GM23338 (cell line): ENCODE data around the gene POP4.
A peak's percentile ranks its signal among the peaks of the same experiment; 100 is the strongest.

ENCODE experiments used
- CREB1 ChIP-seq: fragments of 250-450 bp; sonication (Bioruptor Pico); IDR thresholded peaks from 2 replicates; pipeline ENCODE4 v1.5.0; 2020; ENCODE audit warnings: low read depth, mild to moderate bottlenecking, moderate library complexity
- EZH2 ChIP-seq: fragments of 200-600 bp; sonication (generic); IDR thresholded peaks from one replicate; pipeline ENCODE4 v1.8.0; 2017; ENCODE audit warnings: antibody characterized with exemption, mild to moderate bottlenecking, low read depth; ENCODE audit not compliant: unreplicated experiment
- EZH2phosphoT487 ChIP-seq: fragments of 200-600 bp; sonication (generic); IDR thresholded peaks from one replicate; pipeline ENCODE4 v1.8.1; 2018; ENCODE audit warnings: antibody characterized with exemption; ENCODE audit not compliant: unreplicated experiment
- POLR2AphosphoS5 ChIP-seq: IDR thresholded peaks from 2 replicates; pipeline ENCODE4 v1.6.1; 2016; ENCODE audit warnings: antibody characterized with exemption, low read depth
- ZNF331 ChIP-seq: fragments of 250-450 bp; sonication (Bioruptor Pico); IDR thresholded peaks from 2 replicates; pipeline ENCODE4 v1.5.0; 2020; ENCODE audit warnings: low read depth, mild to moderate bottlenecking, moderate library complexity
- TF ChIP-seq, protein P1 (sequence below): IDR thresholded peaks from one replicate; pipeline ENCODE4 v1.6.1; 2018; ENCODE audit warnings: antibody characterized with exemption; ENCODE audit not compliant: unreplicated experiment
- TF ChIP-seq, protein P2 (sequence below), 2 experiments: fragments of 200-600 bp in 1 of 2; sonication (generic) in 1 of 2; conservative IDR thresholded peaks; 2 replicates each; pipeline versions ENCODE4 v1.5.1 to v1.6.1; 2016 to 2017; ENCODE audit warnings: antibody characterized with exemption in 2 of 2, low read depth in 2 of 2, mild to moderate bottlenecking in 2 of 2, moderate library complexity in 1 of 2
- TF ChIP-seq, protein P3 (sequence below): IDR thresholded peaks from 2 replicates; pipeline ENCODE4 v1.6.1; 2016; ENCODE audit warnings: antibody characterized with exemption

DNA sequence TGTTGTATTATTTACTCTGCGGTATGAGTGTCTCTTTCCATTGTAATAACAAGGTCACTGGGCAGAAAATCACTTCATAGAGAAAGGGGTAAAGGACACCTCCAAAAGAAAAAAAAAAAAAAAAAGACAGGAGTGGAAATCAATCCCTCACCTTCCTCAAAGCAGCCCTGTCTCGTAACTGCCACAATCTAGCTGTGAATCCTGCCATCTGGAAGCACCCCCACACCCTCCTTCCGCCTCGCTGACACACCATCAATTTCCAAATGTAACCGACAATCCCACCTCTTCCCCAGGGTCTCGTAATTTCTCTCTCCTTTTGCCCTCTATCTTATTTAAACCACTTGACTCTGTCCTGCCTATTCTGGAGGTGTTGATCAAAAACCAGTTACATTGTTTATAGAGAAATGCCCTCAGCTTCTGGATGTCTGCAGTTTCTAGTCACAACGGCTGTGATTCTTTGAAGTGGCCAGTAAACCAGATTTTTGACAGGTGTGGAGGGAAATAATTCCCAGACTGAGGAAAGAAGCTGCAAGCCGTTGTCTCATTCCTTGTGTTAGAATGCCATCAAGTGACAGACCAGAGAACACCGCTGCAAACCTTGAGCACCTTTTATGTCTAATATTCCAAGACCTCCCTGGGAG, 9.1 kb upstream of the POP4 start:
- TF ChIP-seq, protein P1, sequence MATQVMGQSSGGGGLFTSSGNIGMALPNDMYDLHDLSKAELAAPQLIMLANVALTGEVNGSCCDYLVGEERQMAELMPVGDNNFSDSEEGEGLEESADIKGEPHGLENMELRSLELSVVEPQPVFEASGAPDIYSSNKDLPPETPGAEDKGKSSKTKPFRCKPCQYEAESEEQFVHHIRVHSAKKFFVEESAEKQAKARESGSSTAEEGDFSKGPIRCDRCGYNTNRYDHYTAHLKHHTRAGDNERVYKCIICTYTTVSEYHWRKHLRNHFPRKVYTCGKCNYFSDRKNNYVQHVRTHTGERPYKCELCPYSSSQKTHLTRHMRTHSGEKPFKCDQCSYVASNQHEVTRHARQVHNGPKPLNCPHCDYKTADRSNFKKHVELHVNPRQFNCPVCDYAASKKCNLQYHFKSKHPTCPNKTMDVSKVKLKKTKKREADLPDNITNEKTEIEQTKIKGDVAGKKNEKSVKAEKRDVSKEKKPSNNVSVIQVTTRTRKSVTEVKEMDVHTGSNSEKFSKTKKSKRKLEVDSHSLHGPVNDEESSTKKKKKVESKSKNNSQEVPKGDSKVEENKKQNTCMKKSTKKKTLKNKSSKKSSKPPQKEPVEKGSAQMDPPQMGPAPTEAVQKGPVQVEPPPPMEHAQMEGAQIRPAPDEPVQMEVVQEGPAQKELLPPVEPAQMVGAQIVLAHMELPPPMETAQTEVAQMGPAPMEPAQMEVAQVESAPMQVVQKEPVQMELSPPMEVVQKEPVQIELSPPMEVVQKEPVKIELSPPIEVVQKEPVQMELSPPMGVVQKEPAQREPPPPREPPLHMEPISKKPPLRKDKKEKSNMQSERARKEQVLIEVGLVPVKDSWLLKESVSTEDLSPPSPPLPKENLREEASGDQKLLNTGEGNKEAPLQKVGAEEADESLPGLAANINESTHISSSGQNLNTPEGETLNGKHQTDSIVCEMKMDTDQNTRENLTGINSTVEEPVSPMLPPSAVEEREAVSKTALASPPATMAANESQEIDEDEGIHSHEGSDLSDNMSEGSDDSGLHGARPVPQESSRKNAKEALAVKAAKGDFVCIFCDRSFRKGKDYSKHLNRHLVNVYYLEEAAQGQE: no peak
- no peak for TF ChIP-seq EZH2
- TF ChIP-seq, protein P2, sequence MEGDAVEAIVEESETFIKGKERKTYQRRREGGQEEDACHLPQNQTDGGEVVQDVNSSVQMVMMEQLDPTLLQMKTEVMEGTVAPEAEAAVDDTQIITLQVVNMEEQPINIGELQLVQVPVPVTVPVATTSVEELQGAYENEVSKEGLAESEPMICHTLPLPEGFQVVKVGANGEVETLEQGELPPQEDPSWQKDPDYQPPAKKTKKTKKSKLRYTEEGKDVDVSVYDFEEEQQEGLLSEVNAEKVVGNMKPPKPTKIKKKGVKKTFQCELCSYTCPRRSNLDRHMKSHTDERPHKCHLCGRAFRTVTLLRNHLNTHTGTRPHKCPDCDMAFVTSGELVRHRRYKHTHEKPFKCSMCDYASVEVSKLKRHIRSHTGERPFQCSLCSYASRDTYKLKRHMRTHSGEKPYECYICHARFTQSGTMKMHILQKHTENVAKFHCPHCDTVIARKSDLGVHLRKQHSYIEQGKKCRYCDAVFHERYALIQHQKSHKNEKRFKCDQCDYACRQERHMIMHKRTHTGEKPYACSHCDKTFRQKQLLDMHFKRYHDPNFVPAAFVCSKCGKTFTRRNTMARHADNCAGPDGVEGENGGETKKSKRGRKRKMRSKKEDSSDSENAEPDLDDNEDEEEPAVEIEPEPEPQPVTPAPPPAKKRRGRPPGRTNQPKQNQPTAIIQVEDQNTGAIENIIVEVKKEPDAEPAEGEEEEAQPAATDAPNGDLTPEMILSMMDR (conservative IDR thresholded peaks at IDR 0.05; ENCODE audit: low read depth in 2 of 2): peak; percentile 59 to 71
- TF ChIP-seq POLR2AphosphoS5: no peak
- no peak for TF ChIP-seq CREB1 (CRISPR knock-in tag)
- no peak for TF ChIP-seq EZH2phosphoT487
- TF ChIP-seq ZNF331 (CRISPR knock-in tag): no peak
- TF ChIP-seq, protein P3, sequence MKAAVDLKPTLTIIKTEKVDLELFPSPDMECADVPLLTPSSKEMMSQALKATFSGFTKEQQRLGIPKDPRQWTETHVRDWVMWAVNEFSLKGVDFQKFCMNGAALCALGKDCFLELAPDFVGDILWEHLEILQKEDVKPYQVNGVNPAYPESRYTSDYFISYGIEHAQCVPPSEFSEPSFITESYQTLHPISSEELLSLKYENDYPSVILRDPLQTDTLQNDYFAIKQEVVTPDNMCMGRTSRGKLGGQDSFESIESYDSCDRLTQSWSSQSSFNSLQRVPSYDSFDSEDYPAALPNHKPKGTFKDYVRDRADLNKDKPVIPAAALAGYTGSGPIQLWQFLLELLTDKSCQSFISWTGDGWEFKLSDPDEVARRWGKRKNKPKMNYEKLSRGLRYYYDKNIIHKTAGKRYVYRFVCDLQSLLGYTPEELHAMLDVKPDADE: no peak
